Measurements from ENCODE around the gene MYBPH.

GRCh38 chr1:203129501-203130231 is 46.0 kb downstream of the MYBPH start:
- TF ChIP-seq POLR2A (IDR thresholded peaks at IDR 0.05; ENCODE audit: low read depth, low read length) (no peak), MYC (IDR thresholded peaks at IDR 0.05; ENCODE audit: low read depth, low read length) (no peak), FOS (IDR thresholded peaks at IDR 0.05; ENCODE audit: borderline replicate concordance, insufficient read depth, low read length) (no peak), EZH2 (IDR thresholded peaks at IDR 0.05; ENCODE audit: borderline replicate concordance, low read depth, low read length, severe bottlenecking) (no peak)
- TF ChIP-seq, protein P1, sequence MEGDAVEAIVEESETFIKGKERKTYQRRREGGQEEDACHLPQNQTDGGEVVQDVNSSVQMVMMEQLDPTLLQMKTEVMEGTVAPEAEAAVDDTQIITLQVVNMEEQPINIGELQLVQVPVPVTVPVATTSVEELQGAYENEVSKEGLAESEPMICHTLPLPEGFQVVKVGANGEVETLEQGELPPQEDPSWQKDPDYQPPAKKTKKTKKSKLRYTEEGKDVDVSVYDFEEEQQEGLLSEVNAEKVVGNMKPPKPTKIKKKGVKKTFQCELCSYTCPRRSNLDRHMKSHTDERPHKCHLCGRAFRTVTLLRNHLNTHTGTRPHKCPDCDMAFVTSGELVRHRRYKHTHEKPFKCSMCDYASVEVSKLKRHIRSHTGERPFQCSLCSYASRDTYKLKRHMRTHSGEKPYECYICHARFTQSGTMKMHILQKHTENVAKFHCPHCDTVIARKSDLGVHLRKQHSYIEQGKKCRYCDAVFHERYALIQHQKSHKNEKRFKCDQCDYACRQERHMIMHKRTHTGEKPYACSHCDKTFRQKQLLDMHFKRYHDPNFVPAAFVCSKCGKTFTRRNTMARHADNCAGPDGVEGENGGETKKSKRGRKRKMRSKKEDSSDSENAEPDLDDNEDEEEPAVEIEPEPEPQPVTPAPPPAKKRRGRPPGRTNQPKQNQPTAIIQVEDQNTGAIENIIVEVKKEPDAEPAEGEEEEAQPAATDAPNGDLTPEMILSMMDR (IDR thresholded peaks at IDR 0.05; ENCODE audit: extremely low read depth in 1 of 2, insufficient read depth in 1 of 2, low read depth in 1 of 2, low read length in 2 of 2) = no peak
- TF ChIP-seq, protein P2, sequence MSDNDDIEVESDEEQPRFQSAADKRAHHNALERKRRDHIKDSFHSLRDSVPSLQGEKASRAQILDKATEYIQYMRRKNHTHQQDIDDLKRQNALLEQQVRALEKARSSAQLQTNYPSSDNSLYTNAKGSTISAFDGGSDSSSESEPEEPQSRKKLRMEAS (IDR thresholded peaks at IDR 0.05; ENCODE audit: insufficient read depth, insufficient read length) = no peak

All from endothelial cell of umbilical vein (primary cell).